ENCODE data around the gene RTN3.
"Not testable (repeated sequence)": the region's sequence is repeated elsewhere in the genome, so short reads cannot be mapped to it uniquely, and the experiment has no call there.

RTN3 gene

GRCh38 chr11:63765688-63766241 lies 84.5 kb downstream of the RTN3 start:
- Histone ChIP-seq H3K9ac (ENCODE audit: low read length) (no peak overlapping the region), H3K9me3 (ENCODE audit: control insufficient read depth, low read depth, low read length) (no peaks in the 10 kb centered on the region), H3K27ac (ENCODE audit: low read length) (no peak overlapping the region), H3K4me3 (ENCODE audit: low read length) (peak overlapping the region; percentile 9), H3K4me1 (ENCODE audit: control insufficient read depth, low read depth, low read length) (peaks cover 28% of the 10 kb centered on the region), H3K36me3 (ENCODE audit: control insufficient read depth, low read depth, low read length) (peaks cover 3% of the 10 kb centered on the region), H3K27me3 (ENCODE audit: control insufficient read depth, insufficient read depth, low read length) (peaks cover 14% of the 10 kb centered on the region)

DNA sequence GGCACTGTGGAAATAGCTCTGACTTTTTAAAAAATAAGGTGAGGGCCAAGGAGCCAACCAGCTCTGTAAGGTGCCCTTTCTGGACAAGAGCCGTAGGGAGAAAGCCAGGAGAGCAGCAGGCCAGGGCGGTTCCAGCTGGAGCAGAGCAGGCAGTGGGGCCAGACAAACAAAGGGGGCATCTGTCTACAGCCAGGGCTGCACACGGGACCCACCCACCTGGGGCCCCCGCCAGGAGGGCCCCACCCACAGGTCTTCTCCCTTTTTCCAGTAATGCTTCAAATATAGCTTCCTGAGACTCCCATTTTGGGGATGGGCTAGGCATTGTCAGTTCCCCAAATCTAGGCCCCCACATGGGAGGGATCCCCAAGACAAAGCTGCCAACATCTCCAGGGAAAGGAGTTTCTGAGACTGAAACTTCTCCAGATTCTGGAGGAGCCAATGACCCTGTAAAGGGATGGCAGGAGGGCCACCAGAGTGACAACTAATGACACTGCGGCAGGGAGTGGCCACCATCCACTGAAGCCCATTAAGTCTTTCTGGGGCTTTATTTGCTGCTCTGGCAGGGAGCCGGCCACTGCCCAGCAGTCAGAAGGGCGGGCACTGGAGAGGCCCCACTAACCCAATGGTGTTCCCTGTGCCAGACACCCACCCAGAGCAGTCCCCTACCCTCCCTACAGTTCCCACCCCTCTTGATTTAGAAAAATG lies 85.4 kb downstream of the RTN3 start:
- Histone ChIP-seq H3K9ac (ENCODE audit: low read length) (no peak overlapping the region), H3K36me3 (ENCODE audit: control insufficient read depth, low read depth, low read length) (peaks cover 3% of the 10 kb centered on the region), H3K9me3 (ENCODE audit: control insufficient read depth, low read depth, low read length) (no peaks in the 10 kb centered on the region), H3K4me3 (ENCODE audit: low read length) (peak overlapping the region; percentile 85), H3K27me3 (ENCODE audit: control insufficient read depth, insufficient read depth, low read length) (peaks cover 23% of the 10 kb centered on the region), H3K4me1 (ENCODE audit: control insufficient read depth, low read depth, low read length) (peaks cover 25% of the 10 kb centered on the region), H3K27ac (ENCODE audit: low read length) (no peak overlapping the region)

- Histone ChIP-seq H3K9me3 (ENCODE audit: control insufficient read depth, low read depth, low read length) (no peaks in the 10 kb centered on the region), H3K4me3 (ENCODE audit: low read length) (peak overlapping the region; percentile 85), H3K27ac (ENCODE audit: low read length) (no peak overlapping the region), H3K4me1 (ENCODE audit: control insufficient read depth, low read depth, low read length) (peaks cover 25% of the 10 kb centered on the region), H3K27me3 (ENCODE audit: control insufficient read depth, insufficient read depth, low read length) (peaks cover 23% of the 10 kb centered on the region), H3K9ac (ENCODE audit: low read length) (peak overlapping the region; percentile 84), H3K36me3 (ENCODE audit: control insufficient read depth, low read depth, low read length) (peaks cover 3% of the 10 kb centered on the region)
Observed at GRCh38 chr11:63767267-63767564, 85.9 kb downstream of the RTN3 start.

DNA sequence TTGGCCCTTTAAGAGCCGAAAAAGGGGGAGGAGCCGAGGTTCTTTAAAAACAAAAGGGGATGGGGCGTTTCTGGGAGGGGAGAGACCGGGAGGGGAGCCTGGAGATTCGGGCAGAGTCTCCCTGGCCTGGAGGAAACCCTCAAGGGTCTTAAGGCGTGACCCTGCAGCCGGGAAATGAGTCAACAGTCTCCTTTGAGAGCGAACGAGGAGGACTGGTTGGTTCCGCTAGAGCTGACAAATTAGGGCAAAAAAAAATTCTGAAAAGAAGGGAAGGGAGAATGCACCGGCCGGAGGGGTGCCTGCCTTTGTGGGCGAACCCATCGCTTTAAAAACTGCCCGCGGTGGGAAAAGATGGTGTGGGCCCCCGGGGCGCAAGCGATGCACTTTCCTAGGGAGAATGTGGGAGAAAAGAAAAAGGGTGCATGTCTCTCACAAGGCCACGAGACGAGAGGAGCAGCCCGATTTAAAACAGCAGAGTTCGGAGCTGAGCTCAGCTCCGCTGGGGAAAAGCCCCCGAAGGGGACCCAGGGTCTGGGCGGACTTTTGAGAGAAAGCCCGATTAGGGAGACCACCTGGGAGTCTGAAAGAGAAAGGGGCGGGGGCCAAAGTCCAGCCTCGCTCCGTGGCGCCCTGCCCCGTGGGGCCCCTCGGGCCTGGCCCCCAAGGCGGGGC lies 86.4 kb downstream of the RTN3 start:
- H3K9ac ChIP-seq (ENCODE audit: low read length), result peak overlapping the region; percentile 84
- peak overlapping the region; percentile 29 for H3K27ac ChIP-seq (ENCODE audit: low read length)
- peaks cover 23% of the 10 kb centered on the region for H3K27me3 ChIP-seq (ENCODE audit: control insufficient read depth, insufficient read depth, low read length)
- H3K9me3 ChIP-seq (ENCODE audit: control insufficient read depth, low read depth, low read length), result no peaks in the 10 kb centered on the region
- H3K4me1 ChIP-seq (ENCODE audit: control insufficient read depth, low read depth, low read length), result peaks cover 25% of the 10 kb centered on the region
- H3K4me3 ChIP-seq (ENCODE audit: low read length), result peak overlapping the region; percentile 85
- H3K36me3 ChIP-seq (ENCODE audit: control insufficient read depth, low read depth, low read length), result peaks cover 3% of the 10 kb centered on the region

DNA sequence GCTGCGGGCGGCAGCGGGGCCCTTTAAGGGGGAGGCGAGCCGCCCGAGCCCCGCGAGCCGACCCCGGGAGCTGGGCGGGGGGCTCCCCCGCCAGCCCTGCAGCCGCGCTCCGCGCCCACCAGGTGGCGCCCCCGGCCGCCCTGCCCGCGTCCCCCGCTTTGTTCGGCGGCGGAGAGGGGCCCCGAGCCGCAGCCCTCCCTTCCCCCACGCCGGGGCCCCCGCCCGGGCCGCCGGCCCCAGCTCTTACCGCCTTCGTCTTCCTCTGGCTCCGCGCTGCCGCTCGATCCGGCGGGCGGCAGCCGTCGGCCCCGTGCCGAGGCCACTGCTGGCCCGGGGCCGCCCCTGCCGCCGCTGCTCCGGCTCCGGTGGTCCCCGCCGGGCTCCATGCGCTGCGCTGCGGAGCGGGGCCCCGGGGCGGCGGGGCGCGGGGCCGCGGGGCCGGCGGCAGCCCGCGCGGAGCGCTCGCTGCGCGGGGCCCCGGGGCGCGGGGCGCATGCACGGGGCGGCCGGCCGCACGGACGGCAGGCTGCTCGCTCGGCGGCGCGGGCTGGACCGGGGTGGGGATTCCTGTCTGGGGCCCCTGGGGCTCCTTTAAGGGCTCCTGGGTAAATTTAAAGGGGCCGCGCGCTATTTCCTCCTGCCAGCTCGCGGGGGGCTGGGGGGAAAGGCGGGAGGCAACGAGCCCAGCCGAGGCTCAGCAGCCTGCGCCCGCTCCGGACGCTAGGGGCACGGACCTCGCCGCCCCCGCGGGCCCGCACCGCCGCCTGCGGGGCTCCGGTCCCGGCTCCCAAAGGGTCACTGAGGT lies 87.1 kb downstream of the RTN3 start, which contains the start of gene ZFTA:
ZFTA (minus strand) TSS at position 539 of the 805 bp plus-strand sequence; CDS start at position 386, 153 bp downstream.
- peaks cover 23% of the 10 kb centered on the region for H3K27me3 ChIP-seq (ENCODE audit: control insufficient read depth, insufficient read depth, low read length)
- peaks cover 3% of the 10 kb centered on the region for H3K36me3 ChIP-seq (ENCODE audit: control insufficient read depth, low read depth, low read length)
- H3K9ac ChIP-seq (ENCODE audit: low read length), result peak within 1 kb of the TSS; percentile 84
- H3K27ac ChIP-seq (ENCODE audit: low read length), result peak within 1 kb of the TSS; percentile 29
- H3K9me3 ChIP-seq (ENCODE audit: control insufficient read depth, low read depth, low read length), result no peaks in the 10 kb centered on the region
- H3K4me1 ChIP-seq (ENCODE audit: control insufficient read depth, low read depth, low read length), result peaks cover 25% of the 10 kb centered on the region
- peak within 1 kb of the TSS; percentile 85 for H3K4me3 ChIP-seq (ENCODE audit: low read length)

GRCh38 chr11:63769042-63769713 lies 87.9 kb downstream of the RTN3 start:
- Histone ChIP-seq H3K9ac (ENCODE audit: low read length) (peak overlapping the region; percentile 39), H3K27ac (ENCODE audit: low read length) (no peak overlapping the region), H3K36me3 (ENCODE audit: control insufficient read depth, low read depth, low read length) (peaks cover 3% of the 10 kb centered on the region)

DNA sequence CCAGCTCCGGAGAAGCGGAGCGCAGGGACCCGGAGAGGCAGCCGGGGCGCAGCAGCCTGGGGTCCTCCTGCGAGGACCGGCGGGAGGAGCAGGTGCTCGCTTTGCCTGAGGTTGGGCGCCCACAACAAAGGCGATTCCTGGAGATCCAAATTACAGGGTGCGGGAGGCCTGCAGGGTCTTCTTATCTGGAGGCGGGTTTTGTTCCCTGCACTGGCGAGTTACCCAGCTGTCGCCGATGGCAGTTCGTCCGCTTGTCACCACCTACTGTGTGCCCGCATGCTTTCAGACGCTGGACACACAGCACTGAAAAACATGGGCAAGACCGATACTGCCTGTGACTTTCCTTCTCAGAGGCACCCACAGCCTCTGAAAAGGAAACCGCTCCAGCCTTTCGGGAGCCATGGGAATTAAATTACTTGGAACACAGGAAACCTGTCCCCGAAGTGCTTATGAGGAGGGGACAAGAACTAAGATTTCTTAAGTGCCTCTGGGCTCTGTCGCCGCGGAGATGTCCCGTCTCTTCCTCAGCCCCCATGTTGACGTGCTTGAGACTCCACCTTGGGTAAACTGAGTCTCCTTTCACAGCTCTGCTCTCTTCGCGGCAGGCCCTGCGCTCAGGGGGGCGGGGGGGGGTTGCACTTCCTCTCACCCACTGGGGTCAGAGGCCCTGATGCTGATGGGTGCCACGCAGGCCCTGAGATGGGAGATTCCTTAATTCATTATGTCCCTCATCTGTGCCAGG lies 88.6 kb downstream of the RTN3 start:
- H3K9me3 ChIP-seq (ENCODE audit: control insufficient read depth, low read depth, low read length), result no peaks in the 10 kb centered on the region
- peak overlapping the region; percentile 39 for H3K9ac ChIP-seq (ENCODE audit: low read length)
- peak overlapping the region; percentile 62 for H3K4me3 ChIP-seq (ENCODE audit: low read length)
- peaks cover 23% of the 10 kb centered on the region for H3K27me3 ChIP-seq (ENCODE audit: control insufficient read depth, insufficient read depth, low read length)
- H3K36me3 ChIP-seq (ENCODE audit: control insufficient read depth, low read depth, low read length), result peaks cover 3% of the 10 kb centered on the region
- H3K27ac ChIP-seq (ENCODE audit: low read length), result no peak overlapping the region
- peaks cover 25% of the 10 kb centered on the region for H3K4me1 ChIP-seq (ENCODE audit: control insufficient read depth, low read depth, low read length)

More at GRCh38 chr11:63769042-63769713, 87.9 kb downstream of the RTN3 start:
- Histone ChIP-seq H3K27me3 (ENCODE audit: control insufficient read depth, insufficient read depth, low read length) (peaks cover 23% of the 10 kb centered on the region), H3K4me1 (ENCODE audit: control insufficient read depth, low read depth, low read length) (peaks cover 25% of the 10 kb centered on the region), H3K9me3 (ENCODE audit: control insufficient read depth, low read depth, low read length) (no peaks in the 10 kb centered on the region), H3K4me3 (ENCODE audit: low read length) (peak overlapping the region; percentile 62)

- Histone ChIP-seq H3K27me3 (ENCODE audit: control insufficient read depth, insufficient read depth, low read length) (peaks cover 23% of the 10 kb centered on the region), H3K36me3 (ENCODE audit: control insufficient read depth, low read depth, low read length) (peaks cover 3% of the 10 kb centered on the region), H3K9me3 (ENCODE audit: control insufficient read depth, low read depth, low read length) (no peaks in the 10 kb centered on the region), H3K4me1 (ENCODE audit: control insufficient read depth, low read depth, low read length) (peaks cover 21% of the 10 kb centered on the region), H3K27ac (ENCODE audit: low read length) (no peak overlapping the region), H3K9ac (ENCODE audit: low read length) (no peak overlapping the region), H3K4me3 (ENCODE audit: low read length) (no peak overlapping the region)
Observed at GRCh38 chr11:63770763-63771162, 89.5 kb downstream of the RTN3 start.

GRCh38 chr11:63771741-63772318 lies 90.5 kb downstream of the RTN3 start:
- not testable (repeated sequence) for H3K27ac ChIP-seq (ENCODE audit: low read length); H3K9me3 ChIP-seq (ENCODE audit: control insufficient read depth, low read depth, low read length); H3K36me3 ChIP-seq (ENCODE audit: control insufficient read depth, low read depth, low read length); H3K4me3 ChIP-seq (ENCODE audit: low read length); H3K9ac ChIP-seq (ENCODE audit: low read length)
- Histone ChIP-seq H3K4me1 (ENCODE audit: control insufficient read depth, low read depth, low read length) (peaks cover 10% of the 10 kb centered on the region), H3K27me3 (ENCODE audit: control insufficient read depth, insufficient read depth, low read length) (peaks cover 23% of the 10 kb centered on the region)

DNA sequence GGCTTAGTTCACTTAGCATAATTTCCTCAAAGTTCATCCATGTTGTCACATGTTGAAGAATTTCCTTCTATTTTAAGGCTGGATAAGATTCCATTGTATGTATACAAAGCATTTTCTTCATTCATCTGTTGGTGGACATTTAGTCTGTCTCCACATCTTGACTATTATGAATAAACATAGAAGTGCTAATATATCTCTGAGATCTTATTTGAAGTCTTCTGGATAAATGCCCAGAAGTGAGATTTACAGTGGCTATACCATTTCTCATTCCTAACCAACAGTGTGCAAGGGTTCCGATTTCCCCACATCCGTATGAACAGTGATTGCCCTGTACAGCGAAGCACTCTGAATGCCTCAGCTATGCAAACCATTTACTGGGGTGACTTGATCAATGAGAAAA lies 93.9 kb downstream of the RTN3 start:
- no peak overlapping the region for H3K27ac ChIP-seq (ENCODE audit: low read length)

More for the DNA sequence above, 93.9 kb downstream of the RTN3 start:
- H3K27me3 ChIP-seq (ENCODE audit: control insufficient read depth, insufficient read depth, low read length), result peaks cover 15% of the 10 kb centered on the region
- no peak overlapping the region for H3K9ac ChIP-seq (ENCODE audit: low read length)
- H3K36me3 ChIP-seq (ENCODE audit: control insufficient read depth, low read depth, low read length), result no peaks in the 10 kb centered on the region
- no peaks in the 10 kb centered on the region for H3K4me1 ChIP-seq (ENCODE audit: control insufficient read depth, low read depth, low read length)
- no peaks in the 10 kb centered on the region for H3K9me3 ChIP-seq (ENCODE audit: control insufficient read depth, low read depth, low read length)
- H3K4me3 ChIP-seq (ENCODE audit: low read length), result no peak overlapping the region
